HS-27A (cell line): ENCODE data around the gene ITM2B.

Experiments
- DNase-seq: peaks from one replicate; pipeline ENCODE4 v3.0.0-alpha.2; 2012; ENCODE audit warnings: low read depth, missing footprints

ITM2B gene

GRCh38 chr13:48304143-48304876 lies 71.3 kb downstream of the ITM2B start:
- DNase-seq: no peak

- DNase-seq: no peak
These were observed 78.2 kb downstream of the ITM2B start for GRCh38 chr13:48311223-48311622.

GRCh38 chr13:48315969-48316650 lies 83.1 kb downstream of the ITM2B start:
- DNase-seq: no peak

GRCh38 chr13:48316826-48317510 lies 84.0 kb downstream of the ITM2B start:
- no peak for DNase-seq

GRCh38 chr13:48317511-48318376 lies 84.7 kb downstream of the ITM2B start:
- no peak for DNase-seq

GRCh38 chr13:48318377-48318811 lies 85.4 kb downstream of the ITM2B start:
- no peak for DNase-seq

- DNase-seq: no peak
These were observed 86.0 kb downstream of the ITM2B start for GRCh38 chr13:48318821-48319511.
